ENCODE results near the gene ATP1B1.

Gene ATP1B1

DNA sequence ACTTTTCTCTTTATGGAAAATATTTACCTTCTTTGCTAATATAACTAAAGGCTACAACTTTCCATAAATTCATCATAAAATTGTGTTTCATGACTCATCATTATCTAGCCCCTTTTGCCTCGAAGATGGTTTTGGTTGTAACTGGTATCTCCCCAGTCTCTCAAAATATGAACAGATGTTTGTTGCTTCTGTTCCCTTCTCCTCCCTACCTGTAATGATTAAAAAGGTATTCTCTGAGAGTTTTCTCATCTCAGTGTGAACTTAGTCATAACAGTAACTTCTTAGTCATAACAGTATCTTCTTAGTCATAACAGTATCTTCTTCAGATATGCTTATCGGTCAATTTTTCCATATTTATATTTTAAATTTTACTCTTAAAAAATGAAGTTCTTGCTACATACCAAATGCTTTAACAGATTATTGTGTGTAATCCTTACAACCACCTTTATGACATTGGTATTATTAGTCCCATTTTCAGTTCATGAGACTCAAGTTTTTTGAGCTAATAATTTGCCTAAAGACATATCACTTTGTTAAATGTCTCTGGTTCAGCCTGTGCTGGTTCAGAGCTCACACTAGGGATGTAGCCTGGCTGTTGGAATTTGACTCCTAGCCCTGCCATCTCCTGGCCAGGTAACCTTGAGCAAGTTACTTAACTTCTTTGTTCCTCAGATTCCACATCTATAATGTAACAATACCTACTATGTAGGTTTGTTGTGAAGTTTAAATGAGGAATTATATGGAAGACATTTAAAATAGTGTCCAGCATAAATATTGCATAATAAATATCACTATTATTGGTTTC lies 32.6 kb downstream of the ATP1B1 start:
- H3K4me3 ChIP-seq (ENCODE audit: low read depth, low read length): no peak overlapping the region
- TF ChIP-seq, protein P1, sequence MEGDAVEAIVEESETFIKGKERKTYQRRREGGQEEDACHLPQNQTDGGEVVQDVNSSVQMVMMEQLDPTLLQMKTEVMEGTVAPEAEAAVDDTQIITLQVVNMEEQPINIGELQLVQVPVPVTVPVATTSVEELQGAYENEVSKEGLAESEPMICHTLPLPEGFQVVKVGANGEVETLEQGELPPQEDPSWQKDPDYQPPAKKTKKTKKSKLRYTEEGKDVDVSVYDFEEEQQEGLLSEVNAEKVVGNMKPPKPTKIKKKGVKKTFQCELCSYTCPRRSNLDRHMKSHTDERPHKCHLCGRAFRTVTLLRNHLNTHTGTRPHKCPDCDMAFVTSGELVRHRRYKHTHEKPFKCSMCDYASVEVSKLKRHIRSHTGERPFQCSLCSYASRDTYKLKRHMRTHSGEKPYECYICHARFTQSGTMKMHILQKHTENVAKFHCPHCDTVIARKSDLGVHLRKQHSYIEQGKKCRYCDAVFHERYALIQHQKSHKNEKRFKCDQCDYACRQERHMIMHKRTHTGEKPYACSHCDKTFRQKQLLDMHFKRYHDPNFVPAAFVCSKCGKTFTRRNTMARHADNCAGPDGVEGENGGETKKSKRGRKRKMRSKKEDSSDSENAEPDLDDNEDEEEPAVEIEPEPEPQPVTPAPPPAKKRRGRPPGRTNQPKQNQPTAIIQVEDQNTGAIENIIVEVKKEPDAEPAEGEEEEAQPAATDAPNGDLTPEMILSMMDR (IDR thresholded peaks at IDR 0.05; ENCODE audit: low read depth, low read length): no peak

GRCh38 chr1:169141356-169141755 lies 34.9 kb downstream of the ATP1B1 start:
- no peak overlapping the region for H3K4me3 ChIP-seq (ENCODE audit: low read depth, low read length)
- TF ChIP-seq, protein P1 (IDR thresholded peaks at IDR 0.05; ENCODE audit: low read depth, low read length): no peak

GRCh38 chr1:169142129-169142528 lies 35.6 kb downstream of the ATP1B1 start:
- TF ChIP-seq, protein P1 (IDR thresholded peaks at IDR 0.05; ENCODE audit: low read depth, low read length): no peak
- no peak overlapping the region for H3K4me3 ChIP-seq (ENCODE audit: low read depth, low read length)

DNA sequence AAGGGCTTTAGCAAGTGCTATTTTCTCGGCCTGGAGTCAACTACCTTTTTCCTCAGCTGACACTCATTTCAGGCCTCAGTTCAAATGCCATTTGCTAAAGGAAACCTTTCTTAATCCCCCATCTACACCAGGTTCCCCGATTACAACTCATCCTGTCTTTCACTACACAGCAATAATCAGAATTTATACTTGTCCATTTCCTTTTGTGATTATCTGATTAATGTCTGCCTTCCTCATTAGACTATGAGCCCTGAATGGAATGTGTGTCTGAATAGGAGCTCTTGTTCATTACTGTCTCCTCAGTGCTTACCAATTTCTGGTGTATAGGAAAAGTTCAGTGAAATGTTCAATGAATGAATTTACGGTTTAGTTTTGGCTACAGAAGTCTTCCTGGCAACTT lies 36.9 kb downstream of the ATP1B1 start:
- H3K4me3 ChIP-seq (ENCODE audit: low read depth, low read length): no peak overlapping the region
- TF ChIP-seq, protein P1 (IDR thresholded peaks at IDR 0.05; ENCODE audit: low read depth, low read length): no peak

GRCh38 chr1:169143984-169144383 lies 37.5 kb downstream of the ATP1B1 start:
- TF ChIP-seq, protein P1 (IDR thresholded peaks at IDR 0.05; ENCODE audit: low read depth, low read length): no peak
- no peak overlapping the region for H3K4me3 ChIP-seq (ENCODE audit: low read depth, low read length)

GRCh38 chr1:169144941-169145626 lies 38.6 kb downstream of the ATP1B1 start:
- no peak overlapping the region for H3K4me3 ChIP-seq (ENCODE audit: low read depth, low read length)

More at GRCh38 chr1:169144941-169145626, 38.6 kb downstream of the ATP1B1 start:
- TF ChIP-seq, protein P1 (IDR thresholded peaks at IDR 0.05; ENCODE audit: low read depth, low read length): no peak

Data from WI38 (cell line).